H1 (cell line): ENCODE data around the gene TUNAR. TPM values are rescaled to one million over a fixed set of nuclear protein-coding genes. Genes with fewer than 3 reads are reported as not detected.

ENCODE experiments used
- ATF3 ChIP-seq: IDR thresholded peaks from 2 replicates; pipeline ENCODE4 v1.6.1; 2011; ENCODE audit warnings: low read depth, mild to moderate bottlenecking, low read length; ENCODE audit not compliant: insufficient read depth
- CHD7 ChIP-seq: fragments of 300-600 bp; sonication (generic); IDR thresholded peaks from 2 replicates; pipeline ENCODE4 v1.7.1; 2012; ENCODE audit warnings: low read length, moderate library complexity, mild to moderate bottlenecking, inconsistent platforms; ENCODE audit not compliant: insufficient replicate concordance
- CTBP2 ChIP-seq: IDR thresholded peaks from 2 replicates; pipeline ENCODE4 v1.7.0; 2011; ENCODE audit warnings: borderline replicate concordance, mild to moderate bottlenecking, moderate library complexity, mixed read lengths, low read length; ENCODE audit not compliant: insufficient read depth, insufficient read length
- FOSL1 ChIP-seq: IDR thresholded peaks from 2 replicates; pipeline ENCODE4 v1.6.1; 2011; ENCODE audit warnings: mild to moderate bottlenecking, low read depth, low read length, moderate library complexity; ENCODE audit not compliant: insufficient read depth
- GTF2F1 ChIP-seq: IDR thresholded peaks from 2 replicates; pipeline ENCODE4 v1.6.1; 2012; ENCODE audit warnings: low read depth, low read length, improper control_type of control experiment, borderline replicate concordance
- SIRT6 ChIP-seq: IDR thresholded peaks from one replicate; pipeline ENCODE4 v1.7.1; 2012; ENCODE audit warnings: low read length, inconsistent platforms
- SP1 ChIP-seq: IDR thresholded peaks from 2 replicates; pipeline ENCODE4 v1.6.1; 2011; ENCODE audit warnings: low read depth, low read length
- SP2 ChIP-seq: IDR thresholded peaks from 2 replicates; pipeline ENCODE4 v1.6.1; 2012; ENCODE audit warnings: mild to moderate bottlenecking, low read length, inconsistent platforms
- SUZ12 ChIP-seq: fragments of 200-600 bp; sonication (generic); IDR thresholded peaks from 2 replicates; pipeline ENCODE4 v1.6.1; 2012; ENCODE audit warnings: mild to moderate bottlenecking, inconsistent platforms, low read length, moderate library complexity, mixed read lengths
- TCF12 ChIP-seq: IDR thresholded peaks from 2 replicates; pipeline ENCODE4 v1.6.1; 2011; ENCODE audit warnings: low read depth, mild to moderate bottlenecking, low read length
- polyA plus RNA-seq, 7 experiments: library from polyadenylated mRNA; depleted of rRNA in 3 of 7; stranded (reverse) in 5 of 7; unstranded in 2 of 7; fragments of >200 nt in 5 of 7; fragments of 200-250 nt in 2 of 7; gene quantifications; 1 replicate in 5 of 7; 2 replicates in 1 of 7; 4 replicates in 1 of 7; pipeline versions ENCODE4 v1.2.1 to v1.2.3, GENCODE V29; 2011 to 2013; ENCODE audit warnings: missing spikeins in 2 of 7, mixed read lengths in 2 of 7
- total RNA-seq: library from RNA; stranded (reverse); fragmentation: NEBNext Ultra II Directional; extraction: Animal tissue kit (Norgen Biotek cat#: 25700); gene quantifications from 2 replicates; pipeline ENCODE4 v1.2.1, GENCODE V29; 2021

Gene TUNAR
- total and polyA plus RNA-seq, 2 of the 8 experiments (the other 6 are each of a cell fraction or from before 2014, with no cell fraction given): 12.8 to 63.9 TPM

- TF ChIP-seq ATF3: no peak
- TF ChIP-seq CHD7: no peak
- no peak for TF ChIP-seq SP2
- no peak for TF ChIP-seq FOSL1
- TF ChIP-seq TCF12: no peak
- no peak for TF ChIP-seq SUZ12
- TF ChIP-seq SIRT6: no peak
- no peak for TF ChIP-seq GTF2F1
- TF ChIP-seq SP1: no peak
- no peak for TF ChIP-seq CTBP2
Observed at GRCh38 chr14:95901054-95901453, 24.4 kb downstream of the TUNAR start (continued).
